Neutrophil (primary cell): ENCODE results near the gene UGT3A1.
"Not testable (repeated sequence)": the region's sequence is repeated elsewhere in the genome, so short reads cannot be mapped to it uniquely, and the experiment has no call there.

Experiments used
- H3K27ac ChIP-seq: fragments of 200-600 bp; sonication (generic); 2 replicates; pipeline ENCODE4 v1.5.1; 2016; ENCODE audit warnings: mild to moderate bottlenecking, moderate library complexity
- H3K27me3 ChIP-seq: fragments of 200-600 bp; sonication (generic); 2 replicates; pipeline ENCODE4 v1.6.0; 2016; ENCODE audit warnings: mild to moderate bottlenecking
- H3K36me3 ChIP-seq: fragments of 200-600 bp; sonication (generic); 2 replicates; pipeline ENCODE4 v1.5.1; 2017
- H3K4me1 ChIP-seq, 2 experiments: fragments of 200-600 bp in 1 of 2; sonication (generic) in 1 of 2; 1 replicate in 1 of 2; 2 replicates in 1 of 2; pipeline versions ENCODE4 v1.5.1 to v1.6.1; 2013 to 2016; ENCODE audit warnings: low read depth in 1 of 2, low read length in 1 of 2, mild to moderate bottlenecking in 1 of 2, moderate library complexity in 1 of 2; ENCODE audit not compliant: control insufficient read depth in 1 of 2, insufficient read depth in 1 of 2
- H3K4me3 ChIP-seq, 2 experiments: fragments of 200-600 bp in 1 of 2; sonication (generic) in 1 of 2; 1 replicate in 1 of 2; 2 replicates in 1 of 2; pipeline ENCODE4 v1.5.1; 2013 to 2016; ENCODE audit warnings: low read depth in 1 of 2, low read length in 1 of 2, mild to moderate bottlenecking in 1 of 2, moderate library complexity in 1 of 2
- H3K9me3 ChIP-seq: fragments of 200-600 bp; sonication (generic); 2 replicates; pipeline ENCODE4 v1.5.1; 2016
- CTCF ChIP-seq: fragments of 200-600 bp; sonication (generic); IDR thresholded peaks from 2 replicates; pipeline ENCODE4 v1.5.1; 2016; ENCODE audit warnings: antibody characterized with exemption

UGT3A1 gene

GRCh38 chr5:36031223-36031622 is 40.0 kb upstream of the UGT3A1 start:
- no peak overlapping the region for H3K4me3 ChIP-seq
- H3K4me1 ChIP-seq = peaks cover 0 to 29% of the 10 kb centered on the region in 2 experiments
- TF ChIP-seq CTCF = no peak
- no peak overlapping the region for H3K27ac ChIP-seq
- no peaks in the 10 kb centered on the region for H3K36me3 ChIP-seq
- H3K9me3 ChIP-seq = no peaks in the 10 kb centered on the region
- no peaks in the 10 kb centered on the region for H3K27me3 ChIP-seq

GRCh38 chr5:36029914-36030313 is 38.7 kb upstream of the UGT3A1 start:
- no peaks in the 10 kb centered on the region for H3K27me3 ChIP-seq
- H3K4me3 ChIP-seq = no peak overlapping the region
- no peak overlapping the region for H3K27ac ChIP-seq
- no peak for TF ChIP-seq CTCF
- H3K4me1 ChIP-seq = peaks cover 0 to 26% of the 10 kb centered on the region in 2 experiments
- no peaks in the 10 kb centered on the region for H3K9me3 ChIP-seq
- no peaks in the 10 kb centered on the region for H3K36me3 ChIP-seq

DNA sequence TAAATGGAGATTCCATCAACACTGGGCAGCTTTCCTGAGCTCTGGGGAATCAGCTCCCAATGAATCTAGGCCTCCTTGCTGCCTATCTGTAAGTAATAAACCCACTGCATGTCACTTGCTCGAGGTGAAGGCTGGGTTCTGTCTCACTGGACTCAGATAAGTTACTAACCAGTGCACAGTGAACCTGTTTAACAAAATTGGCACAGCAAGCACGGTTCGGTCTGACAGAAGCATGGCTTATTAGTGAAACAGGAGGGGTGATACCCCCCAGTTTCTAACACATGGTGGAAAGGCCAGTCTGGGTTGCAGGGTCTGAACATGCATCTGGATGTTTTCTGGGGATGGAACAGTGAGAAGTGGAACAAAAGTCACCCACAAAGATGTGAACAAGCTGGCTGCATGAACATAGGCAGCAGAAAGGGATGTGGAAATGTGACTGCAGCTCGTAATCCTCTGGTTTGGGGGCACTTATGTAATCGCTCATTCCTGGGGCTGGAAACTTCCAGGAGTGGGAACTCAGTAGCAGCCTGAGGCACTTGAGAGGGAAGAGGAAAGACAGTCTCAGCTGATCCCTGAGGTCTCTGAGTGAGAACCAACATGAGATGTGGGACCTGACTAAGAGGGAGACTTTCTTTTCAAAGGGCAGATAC is 37.8 kb upstream of the UGT3A1 start:
- Histone ChIP-seq H3K9me3 (no peaks in the 10 kb centered on the region), H3K27me3 (no peaks in the 10 kb centered on the region), H3K4me1 (peaks cover 0 to 17% of the 10 kb centered on the region in 2 experiments), H3K27ac (no peak overlapping the region), H3K36me3 (no peaks in the 10 kb centered on the region), H3K4me3 (no peak overlapping the region)
- TF ChIP-seq CTCF = no peak

GRCh38 chr5:36027711-36028110 is 36.5 kb upstream of the UGT3A1 start:
- Histone ChIP-seq H3K9me3 (no peaks in the 10 kb centered on the region), H3K4me3 (no peak overlapping the region), H3K27ac (no peak overlapping the region), H3K4me1 (peaks cover 0 to 15% of the 10 kb centered on the region in 2 experiments), H3K27me3 (no peaks in the 10 kb centered on the region), H3K36me3 (no peaks in the 10 kb centered on the region)
- TF ChIP-seq CTCF = no peak

GRCh38 chr5:36026706-36027465 is 35.7 kb upstream of the UGT3A1 start:
- peaks cover 0 to 15% of the 10 kb centered on the region in 2 experiments for H3K4me1 ChIP-seq
- no peak overlapping the region for H3K27ac ChIP-seq
- H3K4me3 ChIP-seq = no peak overlapping the region
- no peaks in the 10 kb centered on the region for H3K36me3 ChIP-seq
- no peaks in the 10 kb centered on the region for H3K9me3 ChIP-seq
- H3K27me3 ChIP-seq = no peaks in the 10 kb centered on the region
- no peak for TF ChIP-seq CTCF

DNA sequence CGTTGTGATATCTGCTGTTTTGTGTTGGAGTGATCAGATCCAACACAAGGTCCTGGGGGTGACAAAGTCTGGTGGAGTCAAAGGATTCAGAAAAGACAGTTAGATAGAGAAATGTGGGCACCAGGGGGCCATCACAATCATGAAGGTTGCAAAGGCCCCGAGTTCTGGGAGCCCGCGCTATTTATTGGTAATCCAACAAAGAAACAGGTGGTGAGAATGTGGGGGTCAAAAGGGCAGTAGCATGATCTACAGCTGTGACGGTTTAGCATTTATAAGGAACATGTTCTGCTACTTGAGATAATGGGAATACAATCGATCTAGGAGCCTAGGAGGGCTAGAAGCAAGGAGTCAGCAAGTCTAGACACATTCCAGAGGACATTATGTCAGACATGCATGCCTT is 31.1 kb upstream of the UGT3A1 start:
- H3K4me1 ChIP-seq, H3K27ac ChIP-seq, H3K9me3 ChIP-seq, H3K36me3 ChIP-seq, H3K4me3 ChIP-seq, H3K27me3 ChIP-seq: not testable (repeated sequence)

GRCh38 chr5:36019584-36019983 is 28.4 kb upstream of the UGT3A1 start:
- not testable (repeated sequence) for H3K36me3 ChIP-seq, H3K9me3 ChIP-seq, H3K4me1 ChIP-seq, H3K27ac ChIP-seq, H3K27me3 ChIP-seq, H3K4me3 ChIP-seq
